ENCODE measurements around the gene NKD1.

NKD1 gene

GRCh38 chr16:50537533-50538290, 10.5 kb upstream of the NKD1 start:
- DNase-seq (ENCODE audit: low spot score) = no peak

- no peak for DNase-seq (ENCODE audit: low spot score)
Observed at GRCh38 chr16:50538411-50539052, 9.7 kb upstream of the NKD1 start.

- no peak for DNase-seq (ENCODE audit: low spot score)
Observed at GRCh38 chr16:50539053-50539695, 9.0 kb upstream of the NKD1 start.

- no peak for DNase-seq (ENCODE audit: low spot score)
Observed at GRCh38 chr16:50539822-50540710, 8.1 kb upstream of the NKD1 start.

GRCh38 chr16:50540711-50541007, 7.5 kb upstream of the NKD1 start:
- no peak for DNase-seq (ENCODE audit: low spot score)

GRCh38 chr16:50542703-50543102, 5.5 kb upstream of the NKD1 start:
- DNase-seq (ENCODE audit: low spot score) = no peak

GRCh38 chr16:50546125-50546524, 2.1 kb upstream of the NKD1 start:
- DNase-seq (ENCODE audit: low spot score) = no peak

GRCh38 chr16:50547340-50548124, 664 bp upstream of the NKD1 start:
- peak; percentile 62 for DNase-seq (ENCODE audit: low spot score)

GRCh38 chr16:50548909-50549560, 839 bp downstream of the NKD1 start:
- no peak for DNase-seq (ENCODE audit: low spot score)

- no peak for DNase-seq (ENCODE audit: low spot score)
Observed at GRCh38 chr16:50549561-50549915, 1.3 kb downstream of the NKD1 start.

GRCh38 chr16:50550035-50550434, 1.8 kb downstream of the NKD1 start:
- no peak for DNase-seq (ENCODE audit: low spot score)

- no peak for DNase-seq (ENCODE audit: low spot score)
Observed at GRCh38 chr16:50550866-50551641, 2.9 kb downstream of the NKD1 start.

GRCh38 chr16:50552476-50553101, 4.4 kb downstream of the NKD1 start:
- no peak for DNase-seq (ENCODE audit: low spot score)

GRCh38 chr16:50553182-50553710, 5.0 kb downstream of the NKD1 start:
- no peak for DNase-seq (ENCODE audit: low spot score)

GRCh38 chr16:50553731-50554360, 5.7 kb downstream of the NKD1 start:
- DNase-seq (ENCODE audit: low spot score) = no peak

GRCh38 chr16:50555269-50555875, 7.2 kb downstream of the NKD1 start:
- no peak for DNase-seq (ENCODE audit: low spot score)

- DNase-seq (ENCODE audit: low spot score) = no peak
Observed at GRCh38 chr16:50555952-50556673, 7.9 kb downstream of the NKD1 start.

- no peak for DNase-seq (ENCODE audit: low spot score)
Observed at GRCh38 chr16:50557046-50557445, 8.8 kb downstream of the NKD1 start.

Data from D341Med (cell line).